AG08395 (cell line): Measurements from ENCODE around the gene DDX21.
"Not testable (repeated sequence)": the region's sequence is repeated elsewhere in the genome, so short reads cannot be mapped to it uniquely, and the experiment has no call there.

Source experiments
- DNase-seq: peaks from one replicate; pipeline ENCODE4 v3.0.0; 2012; ENCODE audit warnings: mixed read lengths, low spot score

DDX21 gene

DNA sequence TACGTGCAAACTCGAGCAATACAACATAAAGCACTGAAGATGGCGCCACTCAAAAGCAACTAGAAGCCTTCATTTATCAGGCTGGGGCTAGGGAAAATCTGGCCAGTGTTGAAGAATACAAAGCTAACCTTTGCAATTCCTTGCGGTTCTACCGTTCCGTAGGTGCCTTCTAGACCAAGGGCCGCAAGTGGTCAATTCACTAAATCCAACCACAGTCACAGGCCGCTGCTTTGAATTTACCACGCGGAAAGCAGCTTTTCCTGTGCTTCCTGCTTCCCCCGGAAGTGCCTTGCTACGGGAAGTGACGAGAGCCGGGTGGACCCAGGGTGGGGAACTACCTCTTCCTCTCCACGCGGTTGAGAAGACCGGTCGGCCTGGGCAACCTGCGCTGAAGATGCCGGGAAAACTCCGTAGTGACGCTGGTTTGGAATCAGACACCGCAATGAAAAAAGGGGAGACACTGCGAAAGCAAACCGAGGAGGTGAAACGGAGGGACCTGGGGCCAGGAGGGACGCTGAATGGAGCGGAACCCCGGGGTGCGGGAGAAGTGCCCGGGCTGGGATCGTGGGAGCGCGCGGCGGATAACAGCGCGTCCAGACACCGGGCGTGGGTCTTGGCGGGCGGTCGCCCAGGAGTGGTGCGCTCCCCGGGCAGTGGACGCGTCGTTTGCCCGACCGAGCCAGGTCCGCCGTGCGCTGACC, at the start of gene DDX21:
DDX21 (plus strand) TSS at position 339 of the 701 bp plus-strand sequence; CDS start at position 395, 56 bp downstream.
- peak; percentile 97 for DNase-seq

DNA sequence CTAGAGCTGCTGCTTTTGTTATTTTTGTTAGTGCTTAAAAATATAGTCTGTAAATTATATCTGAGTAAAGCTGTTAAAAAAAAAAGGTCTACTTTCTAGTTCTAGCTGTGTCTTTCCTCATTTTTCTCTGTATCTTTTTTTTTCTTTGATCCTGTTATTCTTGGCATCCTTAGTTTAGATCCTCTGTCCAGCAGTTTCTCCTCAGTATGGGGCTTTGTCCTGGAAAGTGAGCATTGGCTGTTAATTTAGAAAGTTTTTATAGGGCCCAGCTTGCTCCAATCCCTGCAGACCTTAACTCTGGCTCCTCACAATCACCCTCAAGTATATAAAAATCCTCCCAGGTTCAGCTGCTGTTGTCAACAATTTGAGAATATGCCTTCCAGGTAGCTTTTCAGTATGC, 31.4 kb upstream of the DDX21 start:
- no peak for DNase-seq

DNA sequence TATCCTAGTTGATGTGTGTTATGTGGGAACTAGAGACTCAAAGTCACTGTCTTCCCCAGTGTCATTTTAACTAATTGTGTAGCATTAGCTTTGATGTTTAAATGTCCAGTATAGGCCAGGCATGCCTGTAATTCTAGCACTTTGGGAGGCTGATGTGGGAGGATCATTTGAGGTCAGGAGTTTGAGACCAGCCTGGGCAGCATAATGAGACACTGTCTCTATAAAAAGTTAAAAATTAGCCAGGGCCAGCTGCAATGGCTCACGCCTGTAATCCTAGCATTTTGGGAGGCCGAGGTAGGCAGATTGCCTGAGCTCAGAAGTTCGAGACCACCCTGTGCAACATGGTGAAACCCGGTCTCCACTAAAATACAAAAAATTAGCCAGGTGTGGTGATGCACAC, 30.5 kb upstream of the DDX21 start:
- DNase-seq: no peak

DNA sequence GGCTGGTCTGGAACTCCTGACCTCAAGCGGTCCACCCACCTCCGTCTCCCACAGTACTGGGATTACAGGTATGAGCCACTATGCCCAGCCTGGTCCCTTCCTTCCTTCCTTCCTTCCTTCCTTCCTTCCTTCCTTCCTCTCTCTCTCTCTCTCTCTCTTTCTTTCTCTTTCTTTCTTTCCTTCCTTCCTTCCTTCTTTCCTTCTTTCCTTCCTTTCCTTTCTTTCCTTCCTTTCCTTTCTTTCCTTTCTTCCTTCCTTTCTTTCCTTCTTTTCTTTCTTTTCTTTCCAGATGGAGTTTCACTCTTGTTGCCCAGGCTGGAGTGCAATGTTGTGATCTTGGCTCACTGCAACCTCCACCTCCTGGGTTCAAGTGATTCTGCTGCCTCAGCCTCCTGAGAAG, 26.8 kb upstream of the DDX21 start:
- DNase-seq: not testable (repeated sequence)

DNA sequence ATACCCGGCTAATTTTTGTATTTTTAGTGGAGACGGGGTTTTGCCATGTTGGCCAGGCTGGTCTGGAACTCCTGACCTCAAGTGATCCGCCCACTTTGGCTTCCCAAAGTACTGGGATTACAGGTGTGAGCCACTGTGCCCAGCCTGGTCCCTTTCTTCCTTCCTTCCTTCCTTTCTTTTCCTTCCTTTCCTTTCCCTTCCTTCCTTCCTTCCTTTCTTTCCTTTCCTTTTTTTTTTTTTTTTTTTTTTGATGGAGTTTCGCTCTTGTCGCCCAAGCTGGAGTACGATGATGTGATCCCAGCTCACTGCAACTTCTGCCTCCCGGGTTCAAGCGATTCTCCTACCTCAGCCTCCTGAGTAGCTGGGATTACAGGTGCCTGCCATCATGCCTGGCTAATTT, 26.1 kb upstream of the DDX21 start:
- not testable (repeated sequence) for DNase-seq

DNA sequence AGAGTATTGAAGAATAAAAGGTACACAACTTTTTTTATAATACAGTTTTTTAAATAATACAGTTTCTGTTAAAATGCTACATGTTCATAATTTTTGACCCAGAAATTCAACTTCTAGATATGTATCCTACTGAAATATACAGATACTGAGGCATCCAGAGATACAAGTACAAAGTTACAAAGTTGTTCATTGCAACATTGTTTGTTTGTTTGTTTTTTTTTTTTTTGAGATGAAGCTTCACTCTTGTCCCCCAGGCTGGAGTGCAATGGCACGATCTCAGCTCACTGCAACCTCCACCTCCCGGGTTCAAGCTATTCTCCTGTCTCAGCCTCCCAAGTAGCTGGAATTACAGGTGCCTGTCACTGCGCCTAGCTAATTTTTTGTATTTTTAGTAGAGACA, 23.1 kb upstream of the DDX21 start:
- DNase-seq: not testable (repeated sequence)

DNA sequence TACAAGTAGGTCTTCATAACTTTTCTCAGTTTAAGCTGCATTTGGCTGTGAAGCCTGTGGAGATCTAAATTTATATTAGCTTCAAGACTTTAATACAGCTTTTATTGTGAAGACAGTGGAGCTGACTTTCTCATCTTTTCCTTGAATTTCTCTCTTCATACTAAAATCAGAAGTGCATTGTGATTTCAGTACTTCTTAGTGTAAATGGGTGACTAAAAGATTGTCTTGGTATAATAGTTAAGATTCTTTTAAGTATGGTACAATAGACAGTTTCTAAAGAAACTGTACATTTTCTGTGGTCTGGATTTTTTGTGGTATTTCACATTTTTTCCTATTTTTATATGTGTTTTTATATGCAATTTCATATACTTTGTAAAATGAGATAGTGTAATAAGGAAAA, 21.0 kb upstream of the DDX21 start:
- no peak for DNase-seq

DNA sequence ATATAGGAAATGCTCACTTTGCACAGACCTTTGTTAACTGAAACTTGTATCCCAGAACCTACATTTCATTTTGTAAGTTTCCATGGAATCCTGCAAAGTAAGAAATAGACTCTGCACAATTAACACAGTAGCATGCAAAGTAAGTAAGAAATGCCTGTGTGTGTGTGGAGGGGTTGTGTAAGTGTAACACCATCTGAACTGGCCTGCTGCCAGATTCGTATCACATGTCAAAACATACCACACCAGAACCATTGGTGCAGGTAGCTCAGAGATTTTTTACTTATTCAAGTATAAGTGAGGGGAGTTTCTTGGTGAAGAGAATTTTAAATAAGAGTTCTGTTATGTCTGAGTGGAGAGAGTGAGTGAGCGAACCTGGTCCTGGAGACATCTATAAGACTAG, 17.9 kb upstream of the DDX21 start:
- no peak for DNase-seq

DNA sequence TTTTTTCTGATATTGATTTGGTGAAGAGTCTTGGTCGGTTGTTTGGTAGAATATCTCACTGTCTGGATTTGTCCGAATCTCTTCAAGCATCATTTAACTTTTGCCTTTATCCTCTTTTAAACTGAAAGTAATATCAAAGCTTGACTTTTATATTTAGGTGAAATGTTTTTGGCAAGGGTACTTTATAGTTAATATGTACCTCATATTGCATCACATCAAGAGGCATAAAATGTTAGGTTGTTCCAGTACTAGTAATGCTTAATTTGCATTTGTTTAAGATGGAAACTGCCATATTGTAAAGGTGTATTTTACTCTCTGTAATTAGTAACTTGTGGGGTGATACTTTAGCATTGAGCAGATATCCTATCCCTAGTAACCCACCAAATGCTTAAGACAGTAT, 17.1 kb upstream of the DDX21 start:
- DNase-seq: no peak

DNA sequence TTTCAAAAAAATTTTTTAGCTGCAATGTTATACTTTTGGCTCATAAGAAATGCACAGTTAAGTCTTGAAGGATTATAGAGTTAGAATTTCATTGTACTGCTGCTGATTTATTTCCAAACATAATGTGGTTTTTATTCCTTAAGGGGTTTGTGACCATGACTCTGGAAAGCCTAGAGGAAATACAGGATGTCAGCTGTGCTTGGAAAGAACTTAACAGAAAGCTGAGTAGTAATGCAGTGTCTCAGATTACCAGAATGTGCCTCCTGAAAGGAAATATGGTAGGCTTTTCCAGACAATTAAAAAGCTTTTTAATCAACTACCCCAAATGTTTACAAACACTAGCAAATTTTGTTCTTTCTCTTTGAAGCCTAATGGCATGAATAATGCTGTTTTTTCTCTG, 15.1 kb upstream of the DDX21 start:
- not testable (repeated sequence) for DNase-seq

DNA sequence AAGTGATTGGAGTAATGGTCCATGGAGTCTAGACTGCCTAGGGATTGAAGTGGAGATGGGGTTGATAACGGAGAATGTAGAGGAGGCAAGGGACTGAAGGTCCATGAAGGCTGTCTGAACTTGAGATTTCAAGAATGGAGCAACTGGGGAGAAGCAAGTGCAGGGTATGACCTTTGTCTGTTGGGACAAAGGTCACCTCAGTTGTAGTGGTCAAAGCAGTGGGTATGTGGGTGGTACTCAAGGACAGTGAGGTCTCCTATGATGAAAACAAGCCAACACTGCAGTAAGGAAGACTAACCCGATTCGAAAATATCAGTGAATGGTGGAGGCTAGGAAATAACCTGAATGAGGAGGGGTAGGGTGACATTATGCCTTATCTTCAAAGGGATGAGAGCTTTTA, 5.4 kb upstream of the DDX21 start:
- DNase-seq: no peak

DNA sequence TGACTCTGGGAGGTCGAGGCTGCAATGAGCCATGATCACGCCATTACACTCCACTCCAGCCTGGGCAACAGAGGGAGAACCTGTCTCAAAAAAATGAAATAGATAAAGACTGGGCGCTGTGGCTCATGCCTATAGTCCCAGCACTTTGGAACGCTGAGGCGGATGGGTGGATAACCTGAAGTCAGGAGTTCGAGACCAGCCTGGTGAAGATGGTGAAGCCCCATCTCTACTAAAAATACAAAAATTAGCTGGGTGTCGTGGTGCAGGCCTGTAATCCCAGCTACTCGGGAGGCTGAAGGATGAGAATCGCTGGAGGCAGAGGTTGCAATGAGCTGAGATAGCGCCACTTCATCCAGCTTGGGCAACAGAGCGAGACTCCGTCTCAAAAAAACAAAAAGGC, 1.1 kb upstream of the DDX21 start:
- no peak for DNase-seq

DNA sequence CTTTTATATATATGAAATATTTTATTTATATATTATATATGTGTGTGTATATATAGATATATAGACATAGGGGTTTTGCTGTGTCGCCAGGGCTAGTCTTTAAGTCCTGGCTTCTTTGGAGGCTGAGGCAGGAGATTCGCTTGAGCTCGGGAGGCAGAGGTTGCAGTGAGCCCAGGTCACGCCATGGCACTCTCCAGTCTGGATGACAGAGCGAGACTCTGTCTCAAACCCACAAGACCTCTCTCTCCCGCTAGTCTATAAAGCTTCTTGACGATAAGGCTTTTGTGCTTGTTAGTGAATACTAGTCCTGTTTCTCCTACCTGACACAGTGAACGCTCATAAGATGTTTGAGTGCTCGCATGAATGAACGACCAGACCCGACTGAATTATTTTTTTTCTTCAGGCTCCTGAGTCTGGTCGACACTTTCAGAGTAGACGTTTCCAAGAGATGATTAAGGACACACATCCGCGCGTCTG, 577 bp upstream of the DDX21 start:
- no peak for DNase-seq

DNA sequence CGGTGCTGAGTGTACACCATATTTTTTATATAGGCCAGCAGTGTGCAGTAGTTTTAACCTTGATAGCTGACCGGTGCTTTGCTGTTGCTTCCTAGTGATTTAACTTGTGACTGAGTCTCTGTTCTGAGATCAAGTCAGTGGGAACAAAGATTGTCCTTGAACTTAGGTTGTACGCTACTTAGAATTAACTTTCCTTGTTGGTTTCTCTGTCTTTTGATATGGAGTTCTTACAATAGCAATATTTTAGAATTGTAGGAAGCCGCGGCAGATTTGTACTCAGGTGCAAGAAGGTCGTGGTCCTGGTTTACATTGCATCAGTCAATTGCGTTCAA, 1.3 kb downstream of the DDX21 start:
- no peak for DNase-seq

DNA sequence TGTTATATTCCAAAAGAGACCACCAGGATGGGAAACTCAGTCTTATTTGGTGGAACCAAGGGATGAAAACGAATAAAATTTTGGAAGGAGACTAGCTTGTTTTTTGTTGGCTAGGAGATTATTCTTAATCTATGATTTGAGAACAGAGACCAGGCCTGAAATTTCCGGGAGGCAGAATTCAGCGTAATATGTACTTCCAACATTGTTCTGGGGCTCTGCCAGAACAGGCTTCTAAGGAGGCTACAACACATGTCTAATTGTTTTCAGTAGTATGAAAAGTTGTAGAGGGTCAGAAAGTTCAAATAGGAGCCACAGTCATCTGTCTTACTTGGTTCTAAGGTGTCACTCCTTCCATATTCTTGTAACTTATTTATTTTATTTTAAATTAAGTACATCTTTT, 1.7 kb downstream of the DDX21 start:
- DNase-seq: no peak

DNA sequence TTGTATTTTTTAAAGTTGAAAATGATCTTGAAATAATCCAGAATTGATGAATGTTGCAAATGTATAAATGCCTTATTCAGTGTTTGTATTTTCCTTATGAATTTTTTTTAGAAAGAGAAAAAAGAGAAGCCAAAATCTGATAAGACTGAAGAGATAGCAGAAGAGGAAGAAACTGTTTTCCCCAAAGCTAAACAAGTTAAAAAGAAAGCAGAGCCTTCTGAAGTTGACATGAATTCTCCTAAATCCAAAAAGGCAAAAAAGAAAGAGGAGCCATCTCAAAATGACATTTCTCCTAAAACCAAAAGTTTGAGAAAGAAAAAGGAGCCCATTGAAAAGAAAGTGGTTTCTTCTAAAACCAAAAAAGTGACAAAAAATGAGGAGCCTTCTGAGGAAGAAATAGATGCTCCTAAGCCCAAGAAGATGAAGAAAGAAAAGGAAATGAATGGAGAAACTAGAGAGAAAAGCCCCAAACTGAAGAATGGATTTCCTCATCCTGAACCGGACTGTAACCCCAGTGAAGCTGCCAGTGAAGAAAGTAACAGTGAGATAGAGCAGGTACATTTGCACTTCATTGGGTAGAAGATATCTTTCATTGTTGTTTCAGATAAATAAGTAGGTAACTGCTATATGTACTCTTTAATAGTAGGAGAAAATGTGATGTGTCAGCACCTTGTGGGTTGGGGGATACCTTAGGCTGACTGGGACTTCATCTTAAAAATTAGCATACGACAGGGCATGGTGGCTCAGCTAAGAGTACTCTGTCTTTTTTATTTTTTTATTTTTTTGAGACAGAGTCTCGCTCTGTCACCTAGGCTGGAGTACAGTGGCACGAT, 3.9 kb downstream of the DDX21 start:
- DNase-seq: no peak

DNA sequence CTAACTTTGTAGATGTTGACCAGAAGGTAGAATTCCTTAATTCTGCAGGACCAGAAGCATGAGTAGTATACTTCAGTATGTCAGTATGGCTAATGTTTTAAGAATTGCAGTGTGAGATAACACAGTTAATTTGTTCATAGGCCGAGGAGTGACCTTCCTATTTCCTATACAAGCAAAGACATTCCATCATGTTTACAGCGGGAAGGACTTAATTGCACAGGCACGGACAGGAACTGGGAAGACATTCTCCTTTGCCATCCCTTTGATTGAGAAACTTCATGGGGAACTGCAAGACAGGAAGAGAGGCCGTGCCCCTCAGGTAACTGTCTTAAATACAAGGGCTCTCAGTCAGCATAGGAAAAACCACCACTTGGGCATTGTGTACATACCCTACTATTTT, 7.2 kb downstream of the DDX21 start:
- DNase-seq: no peak

DNA sequence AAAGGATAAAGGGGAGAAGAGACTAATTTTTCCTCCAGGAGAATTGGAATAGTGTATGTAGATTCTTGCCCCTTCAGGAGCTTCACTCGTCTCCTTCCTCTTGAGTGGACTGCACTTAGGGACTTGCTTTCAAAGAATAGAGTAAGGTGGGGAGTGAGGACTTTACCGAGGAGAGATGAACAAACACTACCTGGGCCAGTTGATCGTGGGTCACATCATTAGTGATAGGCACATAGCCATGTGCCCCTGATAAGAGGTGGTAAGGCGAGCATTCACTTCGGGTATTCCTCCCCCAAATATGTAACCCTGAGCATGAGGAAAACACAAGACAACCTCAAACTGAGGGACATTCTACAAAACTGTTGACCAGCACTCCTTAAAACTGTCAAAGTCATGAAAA, 18.0 kb downstream of the DDX21 start:
- no peak for DNase-seq

DNA sequence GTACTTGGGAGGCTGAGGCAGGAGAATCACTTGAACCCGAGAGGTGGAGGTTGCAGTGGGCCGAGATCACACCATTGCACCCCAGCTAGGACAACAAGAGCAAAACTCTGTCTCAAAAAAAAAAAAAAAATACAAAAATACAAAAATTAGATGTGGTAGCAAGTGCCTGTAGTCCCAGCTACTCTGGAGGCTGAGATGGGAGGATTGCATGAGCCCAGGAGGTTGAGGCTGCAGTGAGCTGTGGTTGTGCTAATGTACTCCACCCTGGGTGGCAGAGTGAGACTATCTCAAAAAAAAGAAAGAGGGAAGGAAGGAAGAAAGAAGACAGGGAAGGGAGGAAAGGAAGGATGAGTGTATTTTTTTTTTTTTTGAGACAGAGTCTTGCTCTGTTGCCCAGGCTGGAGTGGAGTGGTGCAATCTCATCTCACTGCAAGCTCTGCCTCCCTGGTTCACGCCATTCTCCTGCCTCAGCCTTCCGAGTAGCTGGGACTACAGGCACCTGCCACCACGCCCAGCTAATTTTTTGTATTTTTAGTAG, 20.0 kb downstream of the DDX21 start:
- not testable (repeated sequence) for DNase-seq

DNA sequence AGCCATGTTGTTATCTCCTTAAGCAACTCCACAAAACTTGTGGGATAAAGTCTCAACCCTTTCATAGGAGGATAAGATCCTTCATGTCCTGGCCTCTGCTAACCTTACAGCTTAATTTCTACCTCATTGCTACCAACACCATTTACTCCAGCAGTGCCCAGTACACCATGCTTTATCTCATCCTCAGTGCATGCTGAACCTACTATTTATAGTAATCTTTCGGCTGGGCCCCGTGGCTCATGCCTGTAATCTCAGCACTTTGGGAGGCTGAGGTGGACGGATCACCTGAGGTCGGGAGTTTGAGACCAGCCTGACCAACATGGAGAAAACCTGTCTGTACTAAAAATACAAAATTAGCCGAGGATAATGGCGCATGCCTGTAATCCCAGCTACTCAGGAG, 23.8 kb downstream of the DDX21 start:
- not testable (repeated sequence) for DNase-seq

DNA sequence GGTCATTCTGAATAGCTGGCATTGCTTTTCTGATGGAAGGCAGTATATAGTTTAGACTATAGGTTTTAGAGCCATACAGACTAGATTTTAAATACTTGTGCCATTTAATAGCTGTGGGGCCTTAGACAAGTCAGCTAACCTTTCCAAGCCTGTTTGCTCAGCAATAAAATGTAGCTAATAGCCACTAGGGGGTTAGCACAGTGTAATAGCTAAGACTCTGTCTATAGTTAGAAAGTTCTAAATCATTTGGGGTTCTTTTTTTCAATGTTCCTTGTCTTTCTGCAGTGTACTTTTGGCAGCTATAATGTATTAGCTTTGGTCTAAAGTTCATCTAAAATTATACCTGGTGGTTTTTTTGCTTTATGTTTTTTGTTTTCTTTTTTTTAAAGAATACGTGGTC, 25.1 kb downstream of the DDX21 start:
- no peak for DNase-seq

DNA sequence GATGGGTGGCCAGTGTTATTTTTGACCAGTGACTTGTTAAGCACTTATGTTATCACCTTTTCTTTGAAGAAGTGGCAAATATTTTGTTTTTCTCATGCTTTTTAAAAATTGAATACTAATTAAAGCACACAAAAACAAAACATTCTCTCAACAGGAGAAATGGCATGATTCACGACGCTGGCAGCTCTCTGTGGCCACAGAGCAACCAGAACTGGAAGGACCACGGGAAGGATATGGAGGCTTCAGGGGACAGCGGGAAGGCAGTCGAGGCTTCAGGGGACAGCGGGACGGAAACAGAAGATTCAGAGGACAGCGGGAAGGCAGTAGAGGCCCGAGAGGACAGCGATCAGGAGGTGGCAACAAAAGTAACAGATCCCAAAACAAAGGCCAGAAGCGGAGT, 26.4 kb downstream of the DDX21 start:
- no peak for DNase-seq

DNA sequence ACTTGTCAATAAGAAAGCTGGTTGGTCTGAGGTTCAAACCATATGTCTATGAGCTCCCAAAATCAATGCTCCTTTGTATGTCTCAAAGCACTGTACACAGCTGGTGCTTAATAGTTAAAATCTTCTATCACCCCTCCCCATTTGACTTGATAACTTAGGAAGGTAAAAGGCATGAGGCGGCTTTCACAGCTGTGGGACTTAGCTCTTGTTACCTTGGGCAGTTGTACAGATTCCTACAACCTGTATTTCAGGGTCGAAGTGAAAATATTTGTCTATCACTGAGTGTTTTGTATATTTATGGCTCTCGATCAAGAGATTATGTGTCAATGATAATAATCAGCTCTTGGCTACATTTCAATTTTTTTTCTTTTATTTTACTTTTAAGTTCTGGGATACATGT, 31.6 kb downstream of the DDX21 start:
- DNase-seq: no peak
